Renal cortex interstitium (tissue), 11 donors: Measurements from ENCODE around the gene IGF2BP3. TPM values are rescaled to one million over a fixed set of nuclear protein-coding genes. Genes with fewer than 3 reads are reported as not detected.
"Not testable (repeated sequence)": the region's sequence is repeated elsewhere in the genome, so short reads cannot be mapped to it uniquely, and the experiment has no call there.

Source experiments
- DNase-seq, 11 donors: peaks; one replicate each; pipeline ENCODE4 v3.0.0-alpha.2; 2013; ENCODE audit warnings: low read depth in 9 of 11, low spot score in 4 of 11; ENCODE audit errors: extremely low read depth in 1 of 11
- polyA plus RNA-seq, 3 donors: library from polyadenylated mRNA; unstranded; fragments of 120-200 nt; gene quantifications; one replicate each; pipeline ENCODE4 v1.2.1, GENCODE V29; 2013; ENCODE audit not compliant: insufficient read length in 3 of 3

Gene IGF2BP3
- polyA plus RNA-seq, 3 donors: 62.2 to 79.2 (median 66.8) TPM

GRCh38 chr7:23335621-23336020, 134.7 kb downstream of the IGF2BP3 start:
- DNase-seq: no peak

GRCh38 chr7:23335136-23335535, 135.2 kb downstream of the IGF2BP3 start:
- DNase-seq: no peak

GRCh38 chr7:23334482-23335056, 135.7 kb downstream of the IGF2BP3 start:
- no peak for DNase-seq

GRCh38 chr7:23333671-23334246, 136.5 kb downstream of the IGF2BP3 start:
- DNase-seq: no peak

- DNase-seq: peak in 2 of 11 donors; percentile 22 to 30
Measured at GRCh38 chr7:23332910-23333612, 137.2 kb downstream of the IGF2BP3 start.

- DNase-seq: no peak
Measured at GRCh38 chr7:23332193-23332592, 138.1 kb downstream of the IGF2BP3 start.

- no peak for DNase-seq
Measured at GRCh38 chr7:23331132-23331531, 139.2 kb downstream of the IGF2BP3 start.

- no peak for DNase-seq
Measured at GRCh38 chr7:23315366-23315765, 154.9 kb downstream of the IGF2BP3 start.

- DNase-seq: not testable (repeated sequence)
Measured at GRCh38 chr7:23312141-23312540, 158.2 kb downstream of the IGF2BP3 start.

GRCh38 chr7:23308754-23309153, 161.5 kb downstream of the IGF2BP3 start:
- no peak for DNase-seq

GRCh38 chr7:23306936-23307521, 163.3 kb downstream of the IGF2BP3 start:
- DNase-seq: no peak

- no peak for DNase-seq
Measured at GRCh38 chr7:23299770-23300300, 170.5 kb downstream of the IGF2BP3 start.

- DNase-seq: peak; percentile 93 to 98 (median 96)
Measured at GRCh38 chr7:23298885-23299769, 171.2 kb downstream of the IGF2BP3 start, which contains the start of gene MALSU1. Gene MALSU1 (plus strand): TSS chr7:23299339. CDS start chr7:23299353, 14 bp downstream.

GRCh38 chr7:23298141-23298881, 172.0 kb downstream of the IGF2BP3 start:
- no peak for DNase-seq

- no peak for DNase-seq
Measured at GRCh38 chr7:23295401-23295697, 174.9 kb downstream of the IGF2BP3 start.

- no peak for DNase-seq
Measured at GRCh38 chr7:23294549-23295400, 175.5 kb downstream of the IGF2BP3 start.

- no peak for DNase-seq
Measured at GRCh38 chr7:23293500-23294073, 176.7 kb downstream of the IGF2BP3 start.
